ENCODE results near the gene FATE1. TPM values are rescaled to one million over a fixed set of nuclear protein-coding genes. Genes with fewer than 3 reads are reported as not detected.

Gene FATE1
- total RNA-seq, 1 donor from 2014 or later = not detected

- H3K9me3 Mint-ChIP-seq (ENCODE audit: unreplicated experiment) = peaks cover 53% of the 10 kb centered on the region
- TF ChIP-seq, protein P1, sequence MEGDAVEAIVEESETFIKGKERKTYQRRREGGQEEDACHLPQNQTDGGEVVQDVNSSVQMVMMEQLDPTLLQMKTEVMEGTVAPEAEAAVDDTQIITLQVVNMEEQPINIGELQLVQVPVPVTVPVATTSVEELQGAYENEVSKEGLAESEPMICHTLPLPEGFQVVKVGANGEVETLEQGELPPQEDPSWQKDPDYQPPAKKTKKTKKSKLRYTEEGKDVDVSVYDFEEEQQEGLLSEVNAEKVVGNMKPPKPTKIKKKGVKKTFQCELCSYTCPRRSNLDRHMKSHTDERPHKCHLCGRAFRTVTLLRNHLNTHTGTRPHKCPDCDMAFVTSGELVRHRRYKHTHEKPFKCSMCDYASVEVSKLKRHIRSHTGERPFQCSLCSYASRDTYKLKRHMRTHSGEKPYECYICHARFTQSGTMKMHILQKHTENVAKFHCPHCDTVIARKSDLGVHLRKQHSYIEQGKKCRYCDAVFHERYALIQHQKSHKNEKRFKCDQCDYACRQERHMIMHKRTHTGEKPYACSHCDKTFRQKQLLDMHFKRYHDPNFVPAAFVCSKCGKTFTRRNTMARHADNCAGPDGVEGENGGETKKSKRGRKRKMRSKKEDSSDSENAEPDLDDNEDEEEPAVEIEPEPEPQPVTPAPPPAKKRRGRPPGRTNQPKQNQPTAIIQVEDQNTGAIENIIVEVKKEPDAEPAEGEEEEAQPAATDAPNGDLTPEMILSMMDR (IDR thresholded peaks at IDR 0.05) = no peak
- H3K4me1 Mint-ChIP-seq (ENCODE audit: unreplicated experiment) = no peaks in the 10 kb centered on the region
Observed at GRCh38 chrX:151738751-151739150, 22.9 kb downstream of the FATE1 start.

GRCh38 chrX:151741606-151742005, 25.8 kb downstream of the FATE1 start:
- TF ChIP-seq, protein P1 (IDR thresholded peaks at IDR 0.05) = no peak
- Mint-ChIP-seq H3K4me1 (ENCODE audit: unreplicated experiment) (no peaks in the 10 kb centered on the region), H3K36me3 (ENCODE audit: unreplicated experiment) (no peaks in the 10 kb centered on the region), H3K4me3 (ENCODE audit: unreplicated experiment) (no peak overlapping the region), H3K9me3 (ENCODE audit: unreplicated experiment) (peaks cover 47% of the 10 kb centered on the region), H3K27me3 (ENCODE audit: unreplicated experiment) (no peaks in the 10 kb centered on the region), H3K27ac (ENCODE audit: unreplicated experiment) (no peak overlapping the region)
- no peak for DNase-seq (ENCODE audit: extremely low spot score, unreplicated experiment)

More at GRCh38 chrX:151738751-151739150, 22.9 kb downstream of the FATE1 start:
- no peaks in the 10 kb centered on the region for H3K36me3 Mint-ChIP-seq (ENCODE audit: unreplicated experiment)
- DNase-seq (ENCODE audit: extremely low spot score, unreplicated experiment) = no peak
- no peak overlapping the region for H3K27ac Mint-ChIP-seq (ENCODE audit: unreplicated experiment)
- no peaks in the 10 kb centered on the region for H3K27me3 Mint-ChIP-seq (ENCODE audit: unreplicated experiment)
- no peak overlapping the region for H3K4me3 Mint-ChIP-seq (ENCODE audit: unreplicated experiment)

DNA sequence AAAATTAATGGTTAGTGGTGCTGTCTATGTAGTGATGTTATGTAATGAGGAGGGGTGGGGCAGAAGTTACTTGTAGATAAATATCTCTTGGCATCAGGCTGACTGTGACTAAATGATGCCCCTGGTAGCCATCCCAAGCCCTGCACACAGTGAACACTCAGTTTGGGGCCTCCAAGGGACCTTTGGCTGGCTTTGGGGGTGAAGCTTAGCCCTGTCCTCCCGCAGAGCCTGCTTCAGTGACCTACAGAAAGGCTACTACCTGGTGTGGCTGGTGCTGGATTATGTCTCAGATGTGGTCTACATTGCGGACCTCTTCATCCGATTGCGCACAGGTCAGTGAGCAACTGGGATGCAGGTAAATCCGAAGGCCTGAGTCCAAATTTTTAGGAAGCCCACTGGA, 26.5 kb downstream of the FATE1 start:
- no peaks in the 10 kb centered on the region for H3K27me3 Mint-ChIP-seq (ENCODE audit: unreplicated experiment)
- peaks cover 50% of the 10 kb centered on the region for H3K9me3 Mint-ChIP-seq (ENCODE audit: unreplicated experiment)
- H3K4me3 Mint-ChIP-seq (ENCODE audit: unreplicated experiment) = no peak overlapping the region
- H3K27ac Mint-ChIP-seq (ENCODE audit: unreplicated experiment) = no peak overlapping the region
- no peaks in the 10 kb centered on the region for H3K36me3 Mint-ChIP-seq (ENCODE audit: unreplicated experiment)
- H3K4me1 Mint-ChIP-seq (ENCODE audit: unreplicated experiment) = no peaks in the 10 kb centered on the region
- DNase-seq (ENCODE audit: extremely low spot score, unreplicated experiment) = no peak
- TF ChIP-seq, protein P1 (IDR thresholded peaks at IDR 0.05) = no peak

DNA sequence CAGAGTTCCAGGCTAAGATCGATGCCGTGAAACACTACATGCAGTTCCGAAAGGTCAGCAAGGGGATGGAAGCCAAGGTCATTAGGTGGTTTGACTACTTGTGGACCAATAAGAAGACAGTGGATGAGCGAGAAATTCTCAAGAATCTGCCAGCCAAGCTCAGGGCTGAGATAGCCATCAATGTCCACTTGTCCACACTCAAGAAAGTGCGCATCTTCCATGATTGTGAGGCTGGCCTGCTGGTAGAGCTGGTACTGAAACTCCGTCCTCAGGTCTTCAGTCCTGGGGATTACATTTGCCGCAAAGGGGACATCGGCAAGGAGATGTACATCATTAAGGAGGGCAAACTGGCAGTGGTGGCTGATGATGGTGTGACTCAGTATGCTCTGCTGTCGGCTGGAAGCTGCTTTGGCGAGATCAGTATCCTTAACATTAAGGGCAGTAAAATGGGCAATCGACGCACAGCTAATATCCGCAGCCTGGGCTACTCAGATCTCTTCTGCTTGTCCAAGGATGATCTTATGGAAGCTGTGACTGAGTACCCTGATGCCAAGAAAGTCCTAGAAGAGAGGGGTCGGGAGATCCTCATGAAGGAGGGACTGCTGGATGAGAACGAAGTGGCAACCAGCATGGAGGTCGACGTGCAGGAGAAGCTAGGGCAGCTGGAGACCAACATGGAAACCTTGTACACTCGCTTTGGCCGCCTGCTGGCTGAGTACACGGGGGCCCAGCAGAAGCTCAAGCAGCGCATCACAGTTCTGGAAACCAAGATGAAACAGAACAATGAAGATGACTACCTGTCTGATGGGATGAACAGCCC, 28.0 kb downstream of the FATE1 start:
- Mint-ChIP-seq H3K27ac (ENCODE audit: unreplicated experiment) (no peak overlapping the region), H3K4me1 (ENCODE audit: unreplicated experiment) (no peaks in the 10 kb centered on the region), H3K36me3 (ENCODE audit: unreplicated experiment) (no peaks in the 10 kb centered on the region), H3K27me3 (ENCODE audit: unreplicated experiment) (no peaks in the 10 kb centered on the region), H3K4me3 (ENCODE audit: unreplicated experiment) (no peak overlapping the region), H3K9me3 (ENCODE audit: unreplicated experiment) (peaks cover 46% of the 10 kb centered on the region)
- no peak for DNase-seq (ENCODE audit: extremely low spot score, unreplicated experiment)
- TF ChIP-seq, protein P1 (IDR thresholded peaks at IDR 0.05) = no peak

- no peak overlapping the region for H3K4me3 Mint-ChIP-seq (ENCODE audit: unreplicated experiment)
- no peaks in the 10 kb centered on the region for H3K36me3 Mint-ChIP-seq (ENCODE audit: unreplicated experiment)
- peak; percentile 65 for DNase-seq (ENCODE audit: extremely low spot score, unreplicated experiment)
- no peak overlapping the region for H3K27ac Mint-ChIP-seq (ENCODE audit: unreplicated experiment)
- H3K4me1 Mint-ChIP-seq (ENCODE audit: unreplicated experiment) = no peaks in the 10 kb centered on the region
- TF ChIP-seq, protein P1 (IDR thresholded peaks at IDR 0.05) = no peak
- H3K27me3 Mint-ChIP-seq (ENCODE audit: unreplicated experiment) = no peaks in the 10 kb centered on the region
- peaks cover 43% of the 10 kb centered on the region for H3K9me3 Mint-ChIP-seq (ENCODE audit: unreplicated experiment)
Observed at GRCh38 chrX:151745651-151746050, 29.8 kb downstream of the FATE1 start.

All from osteocyte (in vitro differentiated cells).